ENCODE results near the gene DIDO1.

Gene DIDO1

DNA sequence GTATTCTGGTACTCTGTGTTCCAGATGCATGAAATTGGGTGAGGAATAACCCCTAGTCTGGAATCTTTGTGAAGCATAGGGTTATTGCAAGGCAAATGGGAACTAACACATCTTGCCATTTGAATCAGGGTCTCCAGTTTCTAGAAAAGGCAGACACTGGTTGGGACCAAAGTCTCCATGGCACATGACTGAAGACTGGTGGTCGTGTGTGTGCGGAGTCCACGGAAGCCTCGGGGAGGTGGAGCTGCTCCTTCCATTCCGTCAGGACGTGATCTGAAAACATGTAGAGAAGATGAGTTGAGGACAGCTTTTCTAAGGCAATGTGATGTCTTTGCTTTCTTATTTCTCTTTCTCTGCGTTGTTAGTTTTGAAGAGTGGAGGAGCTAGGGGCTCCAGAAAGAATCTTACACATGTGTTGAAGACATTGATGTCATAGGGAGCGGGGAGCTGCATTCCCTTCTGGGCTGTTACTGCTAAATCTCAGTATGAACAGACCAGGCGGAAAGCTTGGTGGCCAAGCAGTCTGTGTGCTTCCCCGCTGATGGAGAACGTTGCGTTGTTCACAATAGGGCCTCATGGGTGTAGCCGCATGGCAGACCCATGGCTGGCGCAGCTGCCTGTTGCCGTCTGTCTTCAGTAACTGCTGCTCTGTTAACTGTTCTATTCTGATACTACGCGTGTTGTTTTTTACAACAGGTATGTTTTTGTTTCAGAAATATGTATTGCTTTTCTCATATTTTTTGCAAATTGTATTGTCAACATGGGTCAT is 21.4 kb upstream of the DIDO1 start:
- no peak for DNase-seq (ENCODE audit: extremely low read depth, low read depth)
- TF ChIP-seq, protein P1, sequence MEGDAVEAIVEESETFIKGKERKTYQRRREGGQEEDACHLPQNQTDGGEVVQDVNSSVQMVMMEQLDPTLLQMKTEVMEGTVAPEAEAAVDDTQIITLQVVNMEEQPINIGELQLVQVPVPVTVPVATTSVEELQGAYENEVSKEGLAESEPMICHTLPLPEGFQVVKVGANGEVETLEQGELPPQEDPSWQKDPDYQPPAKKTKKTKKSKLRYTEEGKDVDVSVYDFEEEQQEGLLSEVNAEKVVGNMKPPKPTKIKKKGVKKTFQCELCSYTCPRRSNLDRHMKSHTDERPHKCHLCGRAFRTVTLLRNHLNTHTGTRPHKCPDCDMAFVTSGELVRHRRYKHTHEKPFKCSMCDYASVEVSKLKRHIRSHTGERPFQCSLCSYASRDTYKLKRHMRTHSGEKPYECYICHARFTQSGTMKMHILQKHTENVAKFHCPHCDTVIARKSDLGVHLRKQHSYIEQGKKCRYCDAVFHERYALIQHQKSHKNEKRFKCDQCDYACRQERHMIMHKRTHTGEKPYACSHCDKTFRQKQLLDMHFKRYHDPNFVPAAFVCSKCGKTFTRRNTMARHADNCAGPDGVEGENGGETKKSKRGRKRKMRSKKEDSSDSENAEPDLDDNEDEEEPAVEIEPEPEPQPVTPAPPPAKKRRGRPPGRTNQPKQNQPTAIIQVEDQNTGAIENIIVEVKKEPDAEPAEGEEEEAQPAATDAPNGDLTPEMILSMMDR (IDR thresholded peaks at IDR 0.05; ENCODE audit: low read depth, low read length) = no peak

DNA sequence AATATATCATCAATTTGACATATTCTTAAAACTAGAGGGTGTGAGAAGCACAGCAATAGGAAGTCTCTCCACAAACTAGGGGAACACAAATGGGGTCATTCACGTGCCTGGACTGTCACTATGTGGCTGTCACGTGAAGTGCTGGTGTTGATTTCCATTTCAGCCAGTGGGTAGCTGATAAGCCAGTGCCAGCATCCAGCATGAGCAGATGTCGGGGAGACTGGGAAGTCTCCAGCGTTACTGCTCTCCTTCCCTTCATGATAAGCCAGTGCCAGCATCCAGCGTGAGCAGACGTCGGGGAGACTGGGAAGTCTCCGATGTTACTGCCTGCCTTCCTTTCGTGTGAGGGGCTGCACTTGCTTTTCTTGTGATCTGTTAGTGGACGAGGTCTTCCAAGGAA is 20.6 kb upstream of the DIDO1 start:
- TF ChIP-seq, protein P1 (IDR thresholded peaks at IDR 0.05; ENCODE audit: low read depth, low read length) = no peak
- no peak for DNase-seq (ENCODE audit: extremely low read depth, low read depth)

DNA sequence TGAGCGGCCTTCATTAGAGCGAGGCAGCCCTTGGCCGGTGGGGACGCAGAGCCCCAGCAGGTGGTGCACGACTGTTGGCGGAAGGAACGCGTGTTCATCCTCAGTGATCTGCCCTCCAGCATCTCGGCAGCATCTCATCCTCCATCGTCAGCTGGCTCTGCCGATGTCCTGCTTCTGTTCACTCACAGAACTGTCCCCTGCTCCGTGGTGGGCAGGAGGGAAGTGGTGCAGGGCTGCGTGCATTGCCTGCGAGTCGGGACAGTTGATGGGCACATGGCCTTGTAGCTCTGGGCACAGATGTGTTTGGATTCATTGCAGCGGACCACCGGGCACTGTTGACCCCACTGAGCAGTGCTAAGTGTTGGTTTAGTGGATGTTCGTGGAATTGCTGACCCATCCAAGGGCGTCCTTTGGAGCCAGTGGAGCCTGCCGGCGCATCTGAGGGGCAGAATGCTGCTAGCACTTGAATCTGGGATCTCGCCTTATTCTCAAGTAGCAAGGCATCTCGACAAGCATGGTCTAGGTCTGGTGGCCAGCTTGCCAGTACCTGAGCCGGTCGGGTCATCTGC is 19.6 kb upstream of the DIDO1 start:
- DNase-seq (ENCODE audit: extremely low read depth, low read depth) = no peak
- TF ChIP-seq, protein P1 (IDR thresholded peaks at IDR 0.05; ENCODE audit: low read depth, low read length) = no peak

DNA sequence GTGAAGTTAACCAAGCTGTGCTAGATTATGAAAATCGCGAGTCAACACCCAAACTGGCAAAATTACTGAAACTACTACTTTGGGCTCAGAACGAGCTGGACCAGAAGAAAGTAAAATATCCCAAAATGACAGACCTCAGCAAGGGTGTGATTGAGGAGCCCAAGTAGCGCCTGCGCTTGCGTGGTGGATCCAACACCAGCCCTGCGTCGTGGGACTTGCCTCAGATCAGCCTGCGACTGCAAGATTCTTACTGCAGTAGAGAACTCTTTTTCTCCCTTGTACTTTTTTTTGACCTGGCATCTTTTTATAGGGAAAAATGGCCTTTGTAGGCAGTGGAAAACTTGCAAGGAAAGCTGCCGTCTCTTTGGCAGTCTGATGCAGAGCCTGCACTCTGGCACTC is 18.4 kb upstream of the DIDO1 start:
- no peak for DNase-seq (ENCODE audit: extremely low read depth, low read depth)
- TF ChIP-seq, protein P1 (IDR thresholded peaks at IDR 0.05; ENCODE audit: low read depth, low read length) = no peak

DNA sequence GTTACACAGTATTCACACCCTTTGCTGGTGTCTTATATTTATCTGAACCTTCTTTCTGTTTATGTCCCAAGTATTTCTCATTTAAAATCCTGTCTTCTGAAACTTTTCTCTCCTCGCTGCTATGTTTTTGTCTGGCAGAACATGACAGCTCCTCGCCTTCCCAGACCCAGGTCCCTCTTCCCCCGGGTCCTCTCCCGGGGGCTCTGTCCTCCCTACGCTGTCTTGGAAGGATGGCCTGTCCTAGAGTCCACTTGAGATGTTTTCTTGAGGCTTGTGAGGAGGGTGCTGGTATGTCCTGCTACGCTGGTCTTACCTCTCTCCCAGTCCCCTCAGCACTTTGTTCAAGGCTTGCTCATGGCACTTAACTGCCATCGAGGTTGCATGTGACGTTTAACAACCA is 17.9 kb upstream of the DIDO1 start:
- no peak for DNase-seq (ENCODE audit: extremely low read depth, low read depth)
- TF ChIP-seq, protein P1 (IDR thresholded peaks at IDR 0.05; ENCODE audit: low read depth, low read length) = no peak

DNA sequence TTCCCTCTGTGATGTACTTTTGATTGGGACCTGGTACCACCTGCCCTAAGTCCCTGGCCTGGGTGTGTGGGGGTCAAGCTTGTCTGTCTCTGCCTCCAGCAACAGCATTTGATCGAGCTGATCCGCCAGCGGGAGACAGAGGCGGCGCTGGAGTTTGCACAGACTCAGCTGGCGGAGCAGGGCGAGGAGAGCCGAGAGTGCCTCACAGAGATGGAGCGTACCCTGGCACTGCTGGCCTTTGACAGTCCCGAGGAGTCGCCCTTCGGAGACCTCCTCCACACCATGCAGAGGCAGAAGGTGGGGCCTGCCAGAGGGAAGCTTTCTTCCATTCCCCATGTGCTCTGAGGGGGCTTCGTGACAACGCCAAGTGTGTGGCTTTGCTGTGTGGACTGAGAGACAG is 17.1 kb upstream of the DIDO1 start:
- no peak for DNase-seq (ENCODE audit: extremely low read depth, low read depth)
- TF ChIP-seq, protein P1 (IDR thresholded peaks at IDR 0.05; ENCODE audit: low read depth, low read length) = no peak

DNA sequence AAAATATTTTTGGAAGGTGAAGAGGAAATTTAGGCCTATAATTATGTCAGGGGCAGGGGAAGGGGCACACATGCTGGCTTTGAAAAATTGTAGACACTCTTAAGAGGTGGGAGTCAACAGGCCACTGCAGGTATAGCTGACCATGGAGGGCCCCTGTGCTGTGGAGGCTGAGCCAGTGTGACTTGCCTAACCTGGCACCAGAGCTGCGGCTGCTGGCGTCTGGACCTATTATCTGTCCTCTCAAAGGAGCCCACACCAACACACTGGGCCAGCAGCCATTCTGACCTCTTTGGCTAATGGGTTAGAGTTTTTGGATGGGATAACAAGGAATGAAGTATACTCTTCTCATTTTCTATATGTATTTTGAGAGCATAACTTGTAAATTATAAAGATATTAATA is 16.2 kb upstream of the DIDO1 start:
- no peak for DNase-seq (ENCODE audit: extremely low read depth, low read depth)
- TF ChIP-seq, protein P1 (IDR thresholded peaks at IDR 0.05; ENCODE audit: low read depth, low read length) = no peak
